HG03521 (cell line): ENCODE measurements around the gene MAGI3.
"Not testable (repeated sequence)": the region's sequence is repeated elsewhere in the genome, so short reads cannot be mapped to it uniquely, and the experiment has no call there.

ENCODE experiments used
- ATAC-seq: cut with Tn5 transposase; IDR thresholded peaks from one replicate; pipeline ENCODE4 v1.9.1; 2021; ENCODE audit warnings: mild to moderate bottlenecking, moderate library complexity; ENCODE audit not compliant: unreplicated experiment

MAGI3 gene

DNA sequence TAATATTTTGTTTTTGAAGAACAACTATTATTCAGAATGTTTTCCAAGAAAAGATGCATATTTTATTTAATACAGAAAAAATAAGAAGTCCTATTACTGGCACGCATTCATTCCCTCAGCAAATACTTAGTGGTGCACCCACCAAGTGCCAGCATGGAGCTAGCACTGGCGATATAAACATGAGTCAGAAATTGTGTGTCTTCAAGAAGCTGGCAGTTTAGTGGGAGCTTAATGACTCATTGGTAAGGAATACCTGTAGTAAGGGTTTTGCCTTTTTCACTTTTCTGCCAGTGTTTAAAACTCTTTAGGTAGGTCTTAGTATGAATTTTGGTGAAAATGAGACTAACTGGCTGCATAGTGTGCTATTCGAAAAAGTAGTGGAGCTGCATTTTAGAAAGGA lies 6.3 kb downstream of the MAGI3 start:
- ATAC-seq, result no peak

DNA sequence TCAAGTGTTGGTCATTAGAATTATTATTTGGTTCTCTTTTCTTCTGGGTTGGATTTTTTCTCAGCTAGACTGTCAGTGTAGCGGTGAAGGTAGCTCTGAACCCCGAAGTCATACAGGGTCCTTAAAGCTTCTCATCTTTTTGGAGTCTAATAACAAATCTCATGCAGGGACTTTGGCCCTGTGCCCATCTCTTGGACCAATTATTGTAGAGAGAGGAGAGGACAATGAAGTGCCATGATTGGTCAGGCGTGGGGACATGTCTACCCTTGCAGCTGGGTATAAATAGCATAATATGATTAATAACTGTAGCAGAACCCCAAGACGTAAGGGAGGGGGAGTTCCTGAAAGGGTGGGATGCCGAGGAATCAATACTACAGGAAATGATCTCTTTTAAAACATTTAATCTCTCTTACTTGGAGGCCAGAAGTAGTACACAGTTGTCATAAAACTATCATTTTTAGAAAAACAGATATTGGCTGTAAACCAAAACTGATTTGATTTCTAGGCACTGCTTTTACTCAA lies 8.8 kb downstream of the MAGI3 start:
- ATAC-seq, result no peak

- no peak for ATAC-seq
Measured at GRCh38 chr1:113401067-113401466, 10.8 kb downstream of the MAGI3 start.

DNA sequence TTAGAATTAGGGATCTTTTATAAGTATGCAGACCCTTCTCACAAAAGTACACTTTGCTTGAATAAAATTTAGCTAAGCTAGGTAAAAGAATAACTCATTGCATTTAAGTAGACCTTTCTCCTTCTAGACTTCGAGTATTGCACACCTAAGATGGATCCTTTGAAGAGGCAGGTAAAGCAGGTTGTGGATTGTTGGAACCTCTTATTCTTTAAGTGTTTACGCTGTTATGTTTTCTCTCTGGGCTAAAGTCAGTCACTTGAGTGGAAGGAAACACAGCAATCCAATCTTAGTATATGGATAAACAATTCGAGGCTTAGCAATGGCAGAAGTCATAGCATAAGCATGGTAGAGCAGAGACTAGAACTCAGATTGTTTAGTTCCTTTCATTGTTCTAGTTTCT lies 11.4 kb downstream of the MAGI3 start:
- no peak for ATAC-seq

- ATAC-seq, result no peak
Measured at GRCh38 chr1:113403065-113403464, 12.8 kb downstream of the MAGI3 start.

DNA sequence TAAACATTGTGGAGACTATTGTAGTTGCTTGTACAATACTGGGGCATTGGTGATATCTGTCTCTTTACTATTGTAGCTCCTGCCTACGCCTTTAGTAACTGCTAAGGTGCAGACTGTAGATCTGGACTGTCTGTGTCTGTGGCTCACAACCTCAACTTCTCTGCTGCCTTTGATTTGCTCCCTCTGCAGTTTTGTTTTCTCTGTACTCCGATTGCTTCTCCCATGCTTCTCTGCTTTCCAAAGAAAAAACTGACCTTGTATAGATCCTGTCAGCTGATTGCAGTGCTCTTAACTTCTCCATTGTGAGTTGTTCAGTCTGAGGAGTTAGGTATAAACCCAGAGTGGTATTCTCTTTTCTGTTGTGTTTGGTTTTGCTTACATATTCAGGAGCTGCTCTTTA lies 15.3 kb downstream of the MAGI3 start:
- no peak for ATAC-seq

- ATAC-seq, result not testable (repeated sequence)
Measured at GRCh38 chr1:113406149-113406548, 15.8 kb downstream of the MAGI3 start.

- ATAC-seq, result no peak
Measured at GRCh38 chr1:113409363-113409762, 19.0 kb downstream of the MAGI3 start.

- not testable (repeated sequence) for ATAC-seq
Measured at GRCh38 chr1:113412020-113412419, 21.7 kb downstream of the MAGI3 start.

DNA sequence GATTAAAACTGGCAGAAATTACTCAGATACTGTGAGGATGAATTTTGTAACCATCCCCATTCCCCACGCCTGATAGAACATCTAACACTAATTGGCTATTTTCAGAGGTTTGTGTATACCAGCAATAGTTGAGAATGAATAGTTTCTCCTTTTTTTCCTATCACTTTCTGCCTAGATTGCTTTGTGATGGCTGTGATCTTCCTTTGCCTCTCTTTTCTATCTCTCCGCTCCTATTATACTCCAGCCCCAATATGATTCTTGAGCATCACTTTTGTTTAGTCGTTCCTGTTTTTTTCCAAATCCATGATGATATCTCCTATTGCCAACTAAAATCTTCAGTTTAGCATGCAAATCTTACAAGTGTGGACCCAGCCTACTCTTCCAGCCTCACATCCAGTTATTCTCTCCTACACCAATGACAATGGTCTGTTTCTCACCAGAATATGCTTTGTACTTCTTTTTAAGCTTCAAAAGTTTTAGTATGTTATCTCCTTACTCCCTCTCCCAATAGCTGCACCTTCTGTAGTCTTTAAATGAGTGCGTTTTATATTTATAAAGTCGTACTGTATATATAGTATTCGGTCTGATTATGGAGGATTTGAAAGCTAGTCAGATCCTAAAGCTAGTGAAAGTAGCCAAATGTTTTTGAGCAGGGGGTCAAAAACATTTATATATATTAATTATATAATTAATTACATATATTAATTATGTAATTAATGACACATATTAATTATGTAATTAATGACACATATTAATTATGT lies 25.2 kb downstream of the MAGI3 start:
- no peak for ATAC-seq

GRCh38 chr1:113416071-113416470 lies 25.8 kb downstream of the MAGI3 start:
- ATAC-seq, result not testable (repeated sequence)

GRCh38 chr1:113416496-113416895 lies 26.2 kb downstream of the MAGI3 start:
- no peak for ATAC-seq

- ATAC-seq, result no peak
Measured at GRCh38 chr1:113422315-113423068, 32.2 kb downstream of the MAGI3 start.

GRCh38 chr1:113423826-113424225 lies 33.5 kb downstream of the MAGI3 start:
- no peak for ATAC-seq

DNA sequence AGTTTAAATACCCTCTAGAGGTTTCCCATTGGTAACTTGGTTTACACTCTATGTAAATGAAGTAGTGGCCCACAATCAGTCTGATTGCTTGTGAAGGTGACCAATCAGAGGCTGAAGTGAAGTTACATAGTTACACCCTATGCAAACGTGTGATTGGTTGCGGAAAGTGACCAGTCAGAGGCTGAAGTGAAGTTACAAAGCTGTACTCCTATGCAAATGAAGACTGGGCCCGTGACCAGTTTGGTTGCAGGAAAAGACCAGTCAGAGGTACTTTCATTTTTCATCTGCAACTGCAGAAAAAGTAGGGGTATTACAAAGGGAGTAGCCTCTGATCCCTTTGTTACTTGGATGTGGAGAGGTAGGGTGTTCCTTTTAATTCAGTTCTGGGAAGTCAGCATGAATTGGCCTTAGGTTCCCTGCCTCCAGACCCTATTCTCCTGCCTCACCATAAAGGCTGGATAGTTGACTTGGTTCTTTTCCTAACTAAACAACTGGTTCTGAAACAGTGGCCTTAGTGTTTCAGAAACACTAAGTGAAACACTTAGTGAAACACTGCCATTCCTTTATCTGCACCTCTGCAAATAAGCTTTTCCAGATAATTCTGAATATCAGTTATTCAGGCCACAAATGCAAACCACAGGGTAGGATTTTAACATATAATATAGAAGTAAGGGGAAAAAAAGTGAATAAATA lies 39.3 kb downstream of the MAGI3 start:
- ATAC-seq, result no peak

DNA sequence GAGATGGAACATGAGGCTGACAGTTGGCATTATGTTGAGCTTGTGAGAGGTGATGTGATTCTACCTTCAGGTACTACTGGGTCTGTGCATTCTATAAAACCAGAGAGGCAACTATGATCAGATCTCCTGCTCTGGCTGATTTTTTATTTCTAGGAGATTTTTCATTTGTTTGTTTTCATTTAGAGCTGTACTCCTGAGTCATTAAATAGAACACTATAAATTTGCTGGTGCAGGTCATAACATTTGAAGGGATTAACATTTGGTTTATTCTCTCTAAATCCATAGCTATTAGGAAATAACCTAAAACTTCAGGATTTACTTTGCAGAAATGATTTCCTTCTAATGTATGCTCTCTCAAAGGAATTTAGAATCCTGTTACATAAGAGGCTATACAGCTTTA lies 42.9 kb downstream of the MAGI3 start:
- ATAC-seq, result no peak

DNA sequence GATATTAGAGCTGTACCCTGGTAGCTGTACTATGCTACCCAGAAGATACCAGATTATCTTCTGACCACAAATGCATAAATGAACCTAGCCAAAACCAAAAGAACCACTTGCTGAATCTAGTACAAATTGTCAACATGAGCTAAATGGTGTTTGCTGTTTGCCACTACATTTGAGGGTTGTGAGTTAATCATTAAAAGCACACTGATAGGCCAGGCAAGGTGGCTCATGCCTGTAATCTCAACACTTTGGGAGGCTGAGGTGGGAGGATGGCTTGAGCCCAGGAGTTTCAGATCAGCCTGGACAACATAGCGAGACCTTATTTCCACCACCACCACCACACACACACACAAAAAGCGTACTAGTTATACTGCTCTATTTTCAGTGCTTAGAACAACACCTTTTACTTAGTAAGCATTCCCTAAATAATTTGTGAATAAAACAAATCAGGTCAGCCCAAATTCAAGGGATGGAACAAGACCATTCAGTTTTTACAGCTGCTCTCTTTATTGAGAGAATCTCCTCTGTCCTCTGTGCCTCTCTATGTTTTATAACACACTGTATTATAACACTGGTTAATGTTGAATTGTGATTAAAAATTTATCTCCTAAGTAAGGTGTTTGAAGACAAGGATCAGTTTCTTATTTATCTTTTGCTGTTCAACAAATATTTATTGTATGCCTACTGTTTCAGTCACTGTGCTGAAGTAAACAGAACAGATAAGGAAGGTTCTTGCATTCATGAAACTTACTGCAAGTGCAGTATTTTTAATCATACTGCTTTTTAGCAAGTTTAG lies 44.0 kb downstream of the MAGI3 start:
- no peak for ATAC-seq

DNA sequence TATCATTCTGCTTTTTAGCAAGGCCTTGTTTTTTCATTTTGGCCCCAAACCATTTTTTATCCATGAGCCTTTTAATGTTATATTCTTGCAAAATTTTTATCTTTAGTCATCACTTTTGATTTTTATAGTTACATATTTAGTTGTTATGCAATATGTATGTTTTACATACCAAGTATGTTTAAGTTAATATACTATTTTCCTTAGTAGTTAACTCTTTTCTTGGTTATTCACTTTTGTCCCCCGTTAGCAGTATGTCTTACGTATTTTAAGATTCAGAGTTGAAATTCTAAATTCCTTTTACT lies 44.5 kb downstream of the MAGI3 start:
- no peak for ATAC-seq

GRCh38 chr1:113437554-113438341 lies 47.4 kb downstream of the MAGI3 start:
- ATAC-seq, result no peak
